ENCODE data around the gene PDCD6IP. TPM values are rescaled to one million over a fixed set of nuclear protein-coding genes. Genes with fewer than 3 reads are reported as not detected.
A peak's percentile ranks its signal among the peaks of the same experiment; 100 is the strongest.

Gene PDCD6IP
- total RNA-seq, 1 donor from 2014 or later = 296 TPM

DNA sequence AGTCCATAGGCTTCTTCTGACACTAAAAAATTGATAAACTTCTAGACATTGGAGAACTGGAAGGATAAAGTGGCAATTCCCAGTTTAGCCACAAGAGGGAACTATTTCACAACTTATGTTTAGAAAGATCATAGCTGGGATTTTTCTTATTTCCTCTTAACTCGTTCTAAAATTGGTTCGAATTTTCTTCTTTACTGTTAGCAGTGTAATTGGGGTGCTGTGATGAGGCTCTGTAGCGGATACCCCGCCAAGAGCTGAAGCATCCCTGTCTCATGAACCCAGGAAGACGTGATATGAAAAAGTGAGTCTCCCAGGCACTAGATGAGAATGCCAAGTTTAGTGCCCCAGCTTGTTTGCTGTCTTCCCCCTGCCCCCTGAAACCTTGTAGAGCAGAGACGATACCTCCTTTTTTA lies 85.1 kb downstream of the PDCD6IP start:
- no peaks in the 10 kb centered on the region for H3K9me3 ChIP-seq
- H3K4me3 ChIP-seq = no peak overlapping the region
- H3K27me3 ChIP-seq (ENCODE audit: low read depth) = no peaks in the 10 kb centered on the region
- H3K27ac ChIP-seq = no peak overlapping the region
- TF ChIP-seq, protein P1, sequence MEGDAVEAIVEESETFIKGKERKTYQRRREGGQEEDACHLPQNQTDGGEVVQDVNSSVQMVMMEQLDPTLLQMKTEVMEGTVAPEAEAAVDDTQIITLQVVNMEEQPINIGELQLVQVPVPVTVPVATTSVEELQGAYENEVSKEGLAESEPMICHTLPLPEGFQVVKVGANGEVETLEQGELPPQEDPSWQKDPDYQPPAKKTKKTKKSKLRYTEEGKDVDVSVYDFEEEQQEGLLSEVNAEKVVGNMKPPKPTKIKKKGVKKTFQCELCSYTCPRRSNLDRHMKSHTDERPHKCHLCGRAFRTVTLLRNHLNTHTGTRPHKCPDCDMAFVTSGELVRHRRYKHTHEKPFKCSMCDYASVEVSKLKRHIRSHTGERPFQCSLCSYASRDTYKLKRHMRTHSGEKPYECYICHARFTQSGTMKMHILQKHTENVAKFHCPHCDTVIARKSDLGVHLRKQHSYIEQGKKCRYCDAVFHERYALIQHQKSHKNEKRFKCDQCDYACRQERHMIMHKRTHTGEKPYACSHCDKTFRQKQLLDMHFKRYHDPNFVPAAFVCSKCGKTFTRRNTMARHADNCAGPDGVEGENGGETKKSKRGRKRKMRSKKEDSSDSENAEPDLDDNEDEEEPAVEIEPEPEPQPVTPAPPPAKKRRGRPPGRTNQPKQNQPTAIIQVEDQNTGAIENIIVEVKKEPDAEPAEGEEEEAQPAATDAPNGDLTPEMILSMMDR (IDR thresholded peaks at IDR 0.05) = peak; percentile 87
- ATAC-seq = no peak
- no peaks in the 10 kb centered on the region for H3K36me3 ChIP-seq
- no peak for DNase-seq
- intact Hi-C loops (cut with DNase I) = no loop called here
- peaks cover 7% of the 10 kb centered on the region for H3K4me1 ChIP-seq

DNA sequence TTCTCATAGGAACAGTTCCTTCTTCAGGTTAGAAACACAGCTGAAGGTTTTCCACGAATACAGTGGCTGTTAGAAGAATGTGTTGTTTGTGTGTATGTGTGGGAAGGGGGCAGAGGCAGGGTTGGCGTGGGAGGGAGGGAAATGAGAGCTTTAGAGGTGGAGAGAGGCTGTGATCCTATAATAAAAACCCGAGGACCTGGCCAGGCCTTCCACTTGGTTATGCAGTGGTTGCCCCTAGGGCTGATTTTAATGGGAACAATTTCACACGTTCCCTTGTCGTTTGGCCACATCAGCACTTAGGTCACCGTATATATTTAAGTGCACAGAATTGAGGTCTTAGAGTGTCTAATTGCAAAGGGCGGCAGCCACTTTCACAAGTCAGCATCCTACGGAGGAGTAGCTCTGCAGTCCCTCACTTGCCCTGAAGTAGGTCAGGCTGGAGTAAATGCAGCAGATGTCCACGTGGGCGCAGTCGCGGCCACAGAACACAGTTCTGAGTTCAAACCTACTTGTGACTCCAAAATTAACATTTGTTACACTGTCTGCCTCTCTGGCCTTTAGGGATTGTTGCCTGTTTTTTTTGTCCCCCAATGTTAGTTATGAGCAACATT lies 85.6 kb downstream of the PDCD6IP start:
- H3K27ac ChIP-seq = no peak overlapping the region
- H3K9me3 ChIP-seq = no peaks in the 10 kb centered on the region
- TF ChIP-seq, protein P1 (IDR thresholded peaks at IDR 0.05) = no peak
- ATAC-seq (peak in 1 of 2 donors; percentile 21), DNase-seq (no peak)
- H3K4me3 ChIP-seq = no peak overlapping the region
- no peaks in the 10 kb centered on the region for H3K36me3 ChIP-seq
- H3K27me3 ChIP-seq (ENCODE audit: low read depth) = no peaks in the 10 kb centered on the region
- intact Hi-C loops (cut with DNase I) = no loop called here
- peaks cover 7% of the 10 kb centered on the region for H3K4me1 ChIP-seq

GRCh38 chr3:33884701-33885100 lies 86.3 kb downstream of the PDCD6IP start:
- TF ChIP-seq, protein P1 (IDR thresholded peaks at IDR 0.05) = no peak
- H3K9me3 ChIP-seq = no peaks in the 10 kb centered on the region
- DNase-seq (no peak), ATAC-seq (no peak)
- no peak overlapping the region for H3K4me3 ChIP-seq
- intact Hi-C loops (cut with DNase I) = no loop called here
- H3K27ac ChIP-seq = no peak overlapping the region
- H3K4me1 ChIP-seq = peaks cover 7% of the 10 kb centered on the region
- no peaks in the 10 kb centered on the region for H3K27me3 ChIP-seq (ENCODE audit: low read depth)
- no peaks in the 10 kb centered on the region for H3K36me3 ChIP-seq

GRCh38 chr3:33885496-33885895 lies 87.1 kb downstream of the PDCD6IP start:
- H3K27ac ChIP-seq = no peak overlapping the region
- H3K27me3 ChIP-seq (ENCODE audit: low read depth) = no peaks in the 10 kb centered on the region
- intact Hi-C loops (cut with DNase I) = no loop called here
- H3K36me3 ChIP-seq = no peaks in the 10 kb centered on the region
- no peak overlapping the region for H3K4me3 ChIP-seq
- H3K4me1 ChIP-seq = peaks cover 7% of the 10 kb centered on the region
- ATAC-seq = no peak
- no peak for DNase-seq
- TF ChIP-seq, protein P1 (IDR thresholded peaks at IDR 0.05) = no peak
- H3K9me3 ChIP-seq = no peaks in the 10 kb centered on the region

DNA sequence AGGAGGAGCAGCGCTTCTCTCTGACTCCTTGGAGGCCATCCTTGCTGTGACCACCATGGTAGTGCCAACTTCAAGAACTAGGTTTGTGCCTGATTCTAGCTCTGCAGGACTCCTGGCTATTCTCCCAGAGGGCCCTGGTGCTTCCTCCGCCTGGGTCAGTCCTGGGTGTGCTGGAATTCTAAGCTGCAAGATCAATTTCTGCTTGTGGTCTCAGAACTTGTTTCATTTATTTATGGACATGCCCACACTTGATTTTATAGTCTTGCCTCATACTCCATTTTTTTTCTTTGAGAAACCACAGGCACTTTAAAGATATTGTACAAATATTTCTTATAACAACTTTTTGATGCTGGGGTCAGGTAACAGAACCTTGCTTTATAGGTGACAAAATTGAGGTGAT lies 87.6 kb downstream of the PDCD6IP start:
- no peak overlapping the region for H3K4me3 ChIP-seq
- H3K9me3 ChIP-seq = no peaks in the 10 kb centered on the region
- no peak overlapping the region for H3K27ac ChIP-seq
- intact Hi-C loops (cut with DNase I) = no loop called here
- H3K27me3 ChIP-seq (ENCODE audit: low read depth) = no peaks in the 10 kb centered on the region
- ATAC-seq (no peak), DNase-seq (no peak)
- peaks cover 7% of the 10 kb centered on the region for H3K4me1 ChIP-seq
- TF ChIP-seq, protein P1 (IDR thresholded peaks at IDR 0.05) = no peak
- H3K36me3 ChIP-seq = no peaks in the 10 kb centered on the region

All from lower lobe of right lung (tissue), 2 donors.